GM18511 (cell line): ENCODE data around the gene NPDC1.
"Not testable (repeated sequence)": the region's sequence is repeated elsewhere in the genome, so short reads cannot be mapped to it uniquely, and the experiment has no call there.

ENCODE experiments used
- ATAC-seq: cut with Tn5 transposase; IDR thresholded peaks from one replicate; pipeline ENCODE4 v1.9.1; 2021; ENCODE audit warnings: mild to moderate bottlenecking, moderate library complexity; ENCODE audit not compliant: unreplicated experiment

Gene NPDC1

GRCh38 chr9:137014776-137015539 is 31.0 kb downstream of the NPDC1 start:
- ATAC-seq = no peak

GRCh38 chr9:137014166-137014565 is 31.8 kb downstream of the NPDC1 start:
- no peak for ATAC-seq

GRCh38 chr9:137013571-137013940 is 32.4 kb downstream of the NPDC1 start:
- no peak for ATAC-seq

GRCh38 chr9:137012694-137013570 is 33.0 kb downstream of the NPDC1 start:
- ATAC-seq = no peak

- no peak for ATAC-seq
Measured at GRCh38 chr9:137011907-137012675, 33.9 kb downstream of the NPDC1 start.

- no peak for ATAC-seq
Measured at GRCh38 chr9:137011156-137011555, 34.8 kb downstream of the NPDC1 start.

GRCh38 chr9:137009938-137010732 is 35.8 kb downstream of the NPDC1 start:
- no peak for ATAC-seq

- ATAC-seq = no peak
Measured at GRCh38 chr9:137009217-137009616, 36.8 kb downstream of the NPDC1 start.

GRCh38 chr9:137008312-137008711 is 37.7 kb downstream of the NPDC1 start:
- no peak for ATAC-seq

- ATAC-seq = no peak
Measured at GRCh38 chr9:137007816-137008270, 38.1 kb downstream of the NPDC1 start.

GRCh38 chr9:137007108-137007815 is 38.7 kb downstream of the NPDC1 start:
- ATAC-seq = no peak

GRCh38 chr9:137006116-137007003 is 39.6 kb downstream of the NPDC1 start:
- no peak for ATAC-seq

- ATAC-seq = not testable (repeated sequence)
Measured at GRCh38 chr9:137004285-137004684, 41.7 kb downstream of the NPDC1 start.

- ATAC-seq = no peak
Measured at GRCh38 chr9:137002646-137003041, 43.3 kb downstream of the NPDC1 start.

- ATAC-seq = no peak
Measured at GRCh38 chr9:137001857-137002645, 43.9 kb downstream of the NPDC1 start.

- ATAC-seq = peak; percentile 81
Measured at GRCh38 chr9:137000177-137000930, 45.6 kb downstream of the NPDC1 start.

GRCh38 chr9:136997830-136998234 is 48.1 kb downstream of the NPDC1 start:
- no peak for ATAC-seq
